MCF 10A (cell line): ENCODE measurements around the gene ADAM23. TPM values are rescaled to one million over a fixed set of nuclear protein-coding genes. Genes with fewer than 3 reads are reported as not detected.

ENCODE experiments used
- BruUV-seq: library from RNA; stranded (reverse); fragments of 400-500 nt; replicated peaks from 2 replicates; lab custom pipeline; 2021; lab: Mats Ljungman, UMichigan
- CTCF ChIA-PET: fragments of 300-600 bp; sonication (Branson Sonifier 250); formaldehyde crosslinking; extraction: SDS; loops from one replicate; lab custom pipeline; 2021; ENCODE audit warnings: antibody characterized with exemption, inconsistent platforms; lab: Yijun Ruan, JAX
- POLR2A ChIA-PET: fragments of 300-600, 350-650 bp; sonication (Branson Sonifier 250); formaldehyde crosslinking; extraction: SDS; loops from one replicate; lab custom pipeline; 2020; ENCODE audit warnings: antibody characterized with exemption, inconsistent platforms; lab: Yijun Ruan, JAX
- DNase-seq: peaks from one replicate; pipeline ENCODE4 v3.0.0-alpha.2; 2018; ENCODE audit not compliant: unreplicated experiment
- H3K27ac Mint-ChIP-seq: one replicate; pipeline ENCODE4 v1.8.0; 2022; ENCODE audit warnings: mild to moderate bottlenecking, low read depth, mixed read lengths; ENCODE audit not compliant: unreplicated experiment
- H3K27me3 Mint-ChIP-seq: one replicate; pipeline ENCODE4 v1.8.0; 2022; ENCODE audit warnings: mixed read lengths; ENCODE audit not compliant: insufficient read depth, unreplicated experiment
- H3K36me3 Mint-ChIP-seq: one replicate; pipeline ENCODE4 v1.8.0; 2022; ENCODE audit warnings: mild to moderate bottlenecking, moderate library complexity, mixed read lengths; ENCODE audit not compliant: insufficient read depth, unreplicated experiment
- H3K4me1 Mint-ChIP-seq: one replicate; pipeline ENCODE4 v1.8.0; 2022; ENCODE audit warnings: mixed read lengths; ENCODE audit not compliant: insufficient read depth, unreplicated experiment
- H3K4me3 Mint-ChIP-seq: one replicate; pipeline ENCODE4 v1.8.0; 2022; ENCODE audit warnings: mild to moderate bottlenecking, moderate library complexity, mixed read lengths; ENCODE audit not compliant: unreplicated experiment
- H3K9me3 Mint-ChIP-seq: one replicate; pipeline ENCODE4 v1.8.0; 2022; ENCODE audit warnings: mixed read lengths; ENCODE audit not compliant: unreplicated experiment
- intact Hi-C: fragments of 100-400 bp; cut with micrococcal nuclease; formaldehyde crosslinking; loops from 2 replicates; pipeline ENCODE4 v1.14.1; 2022
- total RNA-seq: library from RNA; stranded (reverse); gene quantifications from 2 replicates; pipeline ENCODE4 v1.2.3, GENCODE V29; 2022
- TF ChIP-seq, protein P1 (sequence below): fragments of 200-600 bp; IDR thresholded peaks from one replicate; pipeline ENCODE4 v1.8.0; 2022; ENCODE audit warnings: antibody characterized with exemption, mild to moderate bottlenecking; ENCODE audit not compliant: unreplicated experiment

Gene ADAM23
- total RNA-seq, 1 experiment from 2014 or later = 0.12 TPM

DNA sequence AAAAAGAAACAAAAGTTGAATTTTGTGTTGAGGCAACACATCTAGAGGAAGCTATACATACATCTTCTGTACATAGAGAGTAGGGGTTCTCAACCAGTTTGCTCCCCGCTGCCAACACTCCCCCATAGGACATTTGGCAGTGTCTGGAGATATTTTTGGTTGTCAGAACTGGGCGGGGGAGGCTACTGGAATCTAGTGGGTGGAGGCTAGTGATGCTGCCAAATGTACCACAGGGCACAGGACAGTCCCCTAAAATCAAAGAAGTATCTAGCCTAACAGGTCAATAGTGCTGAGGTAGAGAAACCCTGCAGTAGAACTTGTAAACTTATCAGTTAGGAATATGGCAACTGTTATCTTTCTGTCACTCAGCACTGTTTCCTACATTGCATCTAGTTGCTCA, 21.3 kb downstream of the ADAM23 start:
- no peak for DNase-seq
- BruUV-seq = no TSS peak
- H3K4me1 Mint-ChIP-seq = no peaks in the 10 kb centered on the region
- H3K9me3 Mint-ChIP-seq = no peaks in the 10 kb centered on the region
- H3K36me3 Mint-ChIP-seq = no peaks in the 10 kb centered on the region
- CTCF ChIA-PET = interaction anchor here (1.3 kb wide), 1 partner anchor 10 kb away, joined by 3 read pairs; no protein-coding TSS in a partner anchor
- intact Hi-C loops = no loop called here
- no peak overlapping the region for H3K27ac Mint-ChIP-seq
- TF ChIP-seq, protein P1, sequence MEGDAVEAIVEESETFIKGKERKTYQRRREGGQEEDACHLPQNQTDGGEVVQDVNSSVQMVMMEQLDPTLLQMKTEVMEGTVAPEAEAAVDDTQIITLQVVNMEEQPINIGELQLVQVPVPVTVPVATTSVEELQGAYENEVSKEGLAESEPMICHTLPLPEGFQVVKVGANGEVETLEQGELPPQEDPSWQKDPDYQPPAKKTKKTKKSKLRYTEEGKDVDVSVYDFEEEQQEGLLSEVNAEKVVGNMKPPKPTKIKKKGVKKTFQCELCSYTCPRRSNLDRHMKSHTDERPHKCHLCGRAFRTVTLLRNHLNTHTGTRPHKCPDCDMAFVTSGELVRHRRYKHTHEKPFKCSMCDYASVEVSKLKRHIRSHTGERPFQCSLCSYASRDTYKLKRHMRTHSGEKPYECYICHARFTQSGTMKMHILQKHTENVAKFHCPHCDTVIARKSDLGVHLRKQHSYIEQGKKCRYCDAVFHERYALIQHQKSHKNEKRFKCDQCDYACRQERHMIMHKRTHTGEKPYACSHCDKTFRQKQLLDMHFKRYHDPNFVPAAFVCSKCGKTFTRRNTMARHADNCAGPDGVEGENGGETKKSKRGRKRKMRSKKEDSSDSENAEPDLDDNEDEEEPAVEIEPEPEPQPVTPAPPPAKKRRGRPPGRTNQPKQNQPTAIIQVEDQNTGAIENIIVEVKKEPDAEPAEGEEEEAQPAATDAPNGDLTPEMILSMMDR = no peak
- POLR2A ChIA-PET = interaction anchor here (0.6 to 1.1 kb wide), 3 partner anchors 15 to 209 kb away, joined by 3 read pairs; no protein-coding TSS in a partner anchor
- H3K27me3 Mint-ChIP-seq = peaks cover 23% of the 10 kb centered on the region
- no peak overlapping the region for H3K4me3 Mint-ChIP-seq

DNA sequence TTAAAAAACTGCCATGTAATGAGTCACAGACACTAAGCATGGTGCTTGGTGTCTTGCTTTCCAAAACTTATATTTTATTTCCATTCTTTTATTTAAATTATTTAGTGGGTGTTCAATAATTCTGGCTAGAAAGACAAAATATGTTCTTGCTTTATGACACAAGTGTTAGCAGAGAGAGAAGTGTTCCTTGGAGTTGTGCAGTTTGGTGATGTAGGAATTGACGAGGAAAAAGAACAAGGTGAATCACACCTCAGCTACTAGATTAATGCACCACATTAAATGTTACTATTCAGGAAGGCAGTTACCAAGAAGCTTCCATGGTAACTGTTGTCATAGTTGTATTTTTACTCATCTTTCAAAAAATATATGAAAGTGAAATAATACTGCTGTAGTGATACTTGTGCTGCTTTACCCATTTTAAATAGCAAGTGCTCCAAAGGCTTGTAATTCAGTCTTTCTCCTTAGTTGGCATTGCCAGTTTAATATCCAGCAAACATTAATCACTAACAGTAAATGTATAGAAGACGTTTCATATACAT, 28.3 kb downstream of the ADAM23 start:
- Mint-ChIP-seq H3K27ac (no peak overlapping the region), H3K27me3 (no peaks in the 10 kb centered on the region), H3K4me1 (no peaks in the 10 kb centered on the region), H3K36me3 (no peaks in the 10 kb centered on the region), H3K4me3 (no peak overlapping the region), H3K9me3 (no peaks in the 10 kb centered on the region)
- ChIA-PET POLR2A (interaction anchor here (0.7 to 1.0 kb wide), 2 partner anchors 10 to 694 kb away, joined by 3 read pairs; partner anchors contain the start of gene KLF7), CTCF (interaction anchor here (1.2 kb wide), 1 partner anchor 27 kb away, joined by 3 read pairs; no protein-coding TSS in a partner anchor)
- no peak for DNase-seq
- BruUV-seq = no TSS peak
- intact Hi-C loops = no loop called here
- TF ChIP-seq, protein P1 = no peak

- no peaks in the 10 kb centered on the region for H3K9me3 Mint-ChIP-seq
- CTCF ChIA-PET = interaction anchor here (0.7 kb wide), 2 partner anchors 73 to 781 kb away, joined by 3 read pairs; no protein-coding TSS in a partner anchor
- no peaks in the 10 kb centered on the region for H3K27me3 Mint-ChIP-seq
- intact Hi-C loops = no loop called here
- POLR2A ChIA-PET = interaction anchor here (0.7 to 0.8 kb wide), 3 partner anchors 19 to 694 kb away, joined by 3 to 4 read pairs (median 3); partner anchors contain the start of gene KLF7
- H3K4me1 Mint-ChIP-seq = no peaks in the 10 kb centered on the region
- BruUV-seq = no TSS peak
- TF ChIP-seq, protein P1 = no peak
- no peak for DNase-seq
- H3K27ac Mint-ChIP-seq = no peak overlapping the region
- H3K36me3 Mint-ChIP-seq = no peaks in the 10 kb centered on the region
- no peak overlapping the region for H3K4me3 Mint-ChIP-seq
These were observed 28.8 kb downstream of the ADAM23 start for GRCh38 chr2:206472094-206472493.

DNA sequence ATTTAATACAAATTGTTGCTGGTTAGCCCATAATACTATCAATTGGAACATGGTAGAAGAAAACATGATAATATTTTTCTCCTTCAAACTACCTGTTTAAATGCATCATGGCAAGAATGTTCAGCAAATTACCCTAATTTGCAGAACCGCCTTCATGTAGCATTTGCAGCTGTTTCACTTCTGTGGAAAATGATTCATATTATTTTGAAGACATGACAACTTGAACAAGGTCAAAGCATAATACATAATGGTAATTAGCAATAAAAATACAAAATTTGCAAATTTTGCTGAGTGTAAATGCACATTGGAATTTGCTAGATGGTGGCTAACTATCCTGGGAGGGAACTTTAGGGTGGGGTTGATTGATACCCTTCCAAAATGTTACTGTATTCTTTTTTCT, 30.8 kb downstream of the ADAM23 start:
- no peak overlapping the region for H3K4me3 Mint-ChIP-seq
- H3K27ac Mint-ChIP-seq = no peak overlapping the region
- H3K27me3 Mint-ChIP-seq = no peaks in the 10 kb centered on the region
- H3K4me1 Mint-ChIP-seq = no peaks in the 10 kb centered on the region
- POLR2A ChIA-PET = interaction anchor here (1.0 kb wide), 1 partner anchor 37 kb away, joined by 3 read pairs; no protein-coding TSS in a partner anchor
- TF ChIP-seq, protein P1 = no peak
- H3K36me3 Mint-ChIP-seq = no peaks in the 10 kb centered on the region
- intact Hi-C loops = no loop called here
- no peaks in the 10 kb centered on the region for H3K9me3 Mint-ChIP-seq
- CTCF ChIA-PET = interaction anchor here (1.2 kb wide), 1 partner anchor 10 kb away, joined by 3 read pairs; no protein-coding TSS in a partner anchor
- no TSS peak for BruUV-seq
- no peak for DNase-seq
